HEK293 (cell line): ENCODE results near the gene UNC80.

Experiments used
- CTCF ChIA-PET: fragments of 350-600 bp; formaldehyde crosslinking; extraction: SDS; loops from one replicate; lab custom pipeline; 2021; ENCODE audit warnings: antibody characterized with exemption; lab: Yijun Ruan, JAX
- POLR2A ChIA-PET: fragments of 300-600 bp; formaldehyde crosslinking; extraction: SDS; loops from one replicate; lab custom pipeline; 2020; ENCODE audit warnings: antibody characterized with exemption, inconsistent platforms; lab: Yijun Ruan, JAX
- H3K27ac ChIP-seq: fragments of 200-500 bp; sonication (Bioruptor generic); 2 replicates; pipeline ENCODE4 v1.5.1; 2014; ENCODE audit warnings: low read depth, low read length, control low read depth, inconsistent platforms; ENCODE audit errors: extremely low read depth
- H3K36me3 ChIP-seq, 2 experiments: fragments of 200-500 bp in 1 of 2; sonication (Bioruptor generic) in 1 of 2; 1 replicate in 1 of 2; 2 replicates in 1 of 2; pipeline ENCODE4 v1.5.1; 2014 to 2017; ENCODE audit warnings: inconsistent platforms in 2 of 2, low read length in 2 of 2; ENCODE audit not compliant: control insufficient read depth in 2 of 2, insufficient read depth in 1 of 2
- H3K4me1 ChIP-seq: fragments of 200-500 bp; sonication (Bioruptor generic); 2 replicates; pipeline ENCODE4 v1.5.1; 2014; ENCODE audit warnings: mild to moderate bottlenecking, low read length, inconsistent platforms; ENCODE audit not compliant: control insufficient read depth, insufficient read depth
- H3K4me3 ChIP-seq: 2 replicates; pipeline ENCODE4 v1.5.1; 2011; ENCODE audit warnings: low read depth, mild to moderate bottlenecking, control low read depth, low read length, moderate library complexity
- H3K9me3 ChIP-seq: fragments of 200-500 bp; sonication (Bioruptor generic); 2 replicates; pipeline ENCODE4 v1.5.1; 2014; ENCODE audit warnings: low read depth, low read length, inconsistent platforms; ENCODE audit not compliant: control insufficient read depth, insufficient read depth
- BCL11A ChIP-seq: fragments of 450-650 bp; formaldehyde crosslinking; IDR thresholded peaks from 2 replicates; pipeline ENCODE4 v1.5.1; 2016; ENCODE audit warnings: low read depth, missing biosample characterization, missing genetic modification characterization
- GLIS1 ChIP-seq: fragments of 450-650 bp; formaldehyde crosslinking; IDR thresholded peaks from 2 replicates; pipeline ENCODE4 v1.5.1; 2016; ENCODE audit warnings: missing biosample characterization, missing genetic modification characterization
- HOXA7 ChIP-seq: sonication (generic); formaldehyde crosslinking; IDR thresholded peaks from 2 replicates; pipeline ENCODE4 v1.8.1; 2022; ENCODE audit warnings: missing genetic modification reagents, borderline replicate concordance
- KLF10 ChIP-seq: fragments of 450-650 bp; IDR thresholded peaks from 2 replicates; pipeline ENCODE4 v1.5.1; 2018; ENCODE audit warnings: missing biosample characterization, mild to moderate bottlenecking, missing genetic modification characterization
- KLF9 ChIP-seq: fragments of 450-650 bp; formaldehyde crosslinking; IDR thresholded peaks from 2 replicates; pipeline ENCODE4 v1.5.1; 2016; ENCODE audit warnings: missing biosample characterization, missing genetic modification characterization, low read depth
- MZF1 ChIP-seq: fragments of 450-650 bp; formaldehyde crosslinking; IDR thresholded peaks from 2 replicates; pipeline ENCODE4 v1.5.1; 2017; ENCODE audit warnings: missing biosample characterization, missing genetic modification characterization, borderline replicate concordance
- OSR2 ChIP-seq: fragments of 450-650 bp; formaldehyde crosslinking; IDR thresholded peaks from 2 replicates; pipeline ENCODE4 v1.5.1; 2016; ENCODE audit warnings: missing biosample characterization, missing genetic modification characterization
- SCRT2 ChIP-seq: fragments of 450-650 bp; formaldehyde crosslinking; IDR thresholded peaks from 2 replicates; pipeline ENCODE4 v1.5.1; 2016; ENCODE audit warnings: missing biosample characterization, missing genetic modification characterization
- TRIM28 ChIP-seq: IDR thresholded peaks from 2 replicates; pipeline ENCODE4 v1.6.1; 2011; ENCODE audit warnings: low read length, control low read depth, borderline replicate concordance
- WT1 ChIP-seq: fragments of 450-650 bp; formaldehyde crosslinking; IDR thresholded peaks from 2 replicates; pipeline ENCODE4 v1.5.1; 2016; ENCODE audit warnings: missing biosample characterization, missing genetic modification characterization
- ZFP37 ChIP-seq: fragments of 450-650 bp; formaldehyde crosslinking; IDR thresholded peaks from 2 replicates; pipeline ENCODE4 v1.5.1; 2016; ENCODE audit warnings: missing biosample characterization, missing genetic modification characterization
- ZNF121 ChIP-seq: fragments of 450-650 bp; formaldehyde crosslinking; IDR thresholded peaks from 2 replicates; pipeline ENCODE4 v1.5.1; 2016; ENCODE audit warnings: missing biosample characterization, missing genetic modification characterization
- ZNF311 ChIP-seq: fragments of 450-650 bp; formaldehyde crosslinking; IDR thresholded peaks from 2 replicates; pipeline ENCODE4 v1.5.1; 2017; ENCODE audit warnings: missing biosample characterization, missing genetic modification characterization, borderline replicate concordance
- ZNF335 ChIP-seq: fragments of 450-650 bp; formaldehyde crosslinking; conservative IDR thresholded peaks from 2 replicates; pipeline ENCODE4 v1.5.1; 2016; ENCODE audit warnings: missing biosample characterization, missing genetic modification characterization
- ZNF426 ChIP-seq: fragments of 450-650 bp; formaldehyde crosslinking; IDR thresholded peaks from 2 replicates; pipeline ENCODE4 v1.5.1; 2017; ENCODE audit warnings: missing biosample characterization, missing genetic modification characterization, mild to moderate bottlenecking, inconsistent platforms, moderate library complexity
- ZNF518A ChIP-seq: fragments of 450-650 bp; formaldehyde crosslinking; conservative IDR thresholded peaks from 2 replicates; pipeline ENCODE4 v1.5.1; 2016; ENCODE audit warnings: low read depth, missing biosample characterization, missing genetic modification characterization
- ZNF530 ChIP-seq: fragments of 450-650 bp; formaldehyde crosslinking; IDR thresholded peaks from 2 replicates; pipeline ENCODE4 v1.5.1; 2016; ENCODE audit warnings: low read depth, missing biosample characterization, missing genetic modification characterization
- ZNF548 ChIP-seq: fragments of 450-650 bp; formaldehyde crosslinking; IDR thresholded peaks from 2 replicates; pipeline ENCODE4 v1.5.1; 2016; ENCODE audit warnings: missing biosample characterization, missing genetic modification characterization
- ZNF623 ChIP-seq: fragments of 450-650 bp; formaldehyde crosslinking; IDR thresholded peaks from 2 replicates; pipeline ENCODE4 v1.5.1; 2016; ENCODE audit warnings: missing biosample characterization, missing genetic modification characterization
- ZNF654 ChIP-seq: fragments of 450-650 bp; formaldehyde crosslinking; IDR thresholded peaks from 2 replicates; pipeline ENCODE4 v1.5.1; 2016; ENCODE audit warnings: low read depth, missing biosample characterization, missing genetic modification characterization
- ZNF837 ChIP-seq: fragments of 450-650 bp; formaldehyde crosslinking; IDR thresholded peaks from 2 replicates; pipeline ENCODE4 v1.5.1; 2016; ENCODE audit warnings: missing biosample characterization, missing genetic modification characterization
- ZSCAN23 ChIP-seq: fragments of 450-650 bp; formaldehyde crosslinking; IDR thresholded peaks from 2 replicates; pipeline ENCODE4 v1.5.1; 2016; ENCODE audit warnings: missing biosample characterization, missing genetic modification characterization
- TF ChIP-seq, protein P1 (sequence below): fragments of 450-650 bp; formaldehyde crosslinking; IDR thresholded peaks from 2 replicates; pipeline ENCODE4 v1.5.1; 2016; ENCODE audit warnings: missing biosample characterization, missing genetic modification characterization
- TF ChIP-seq, protein P2 (sequence below): fragments of 450-650 bp; formaldehyde crosslinking; IDR thresholded peaks from 2 replicates; pipeline ENCODE4 v1.5.1; 2016; ENCODE audit warnings: missing biosample characterization, missing genetic modification characterization

Gene UNC80

GRCh38 chr2:209937893-209938292 lies 166.3 kb downstream of the UNC80 start:
- POLR2A ChIA-PET = no interaction called here
- H3K4me1 ChIP-seq = no peaks in the 10 kb centered on the region
- no peak overlapping the region for H3K4me3 ChIP-seq
- no peaks in the 10 kb centered on the region for H3K36me3 ChIP-seq
- no peak for TF ChIP-seq ZNF837
- no peak for TF ChIP-seq ZFP37
- TF ChIP-seq ZNF654 (tag by site-specific recombination) = no peak
- TF ChIP-seq, protein P1, sequence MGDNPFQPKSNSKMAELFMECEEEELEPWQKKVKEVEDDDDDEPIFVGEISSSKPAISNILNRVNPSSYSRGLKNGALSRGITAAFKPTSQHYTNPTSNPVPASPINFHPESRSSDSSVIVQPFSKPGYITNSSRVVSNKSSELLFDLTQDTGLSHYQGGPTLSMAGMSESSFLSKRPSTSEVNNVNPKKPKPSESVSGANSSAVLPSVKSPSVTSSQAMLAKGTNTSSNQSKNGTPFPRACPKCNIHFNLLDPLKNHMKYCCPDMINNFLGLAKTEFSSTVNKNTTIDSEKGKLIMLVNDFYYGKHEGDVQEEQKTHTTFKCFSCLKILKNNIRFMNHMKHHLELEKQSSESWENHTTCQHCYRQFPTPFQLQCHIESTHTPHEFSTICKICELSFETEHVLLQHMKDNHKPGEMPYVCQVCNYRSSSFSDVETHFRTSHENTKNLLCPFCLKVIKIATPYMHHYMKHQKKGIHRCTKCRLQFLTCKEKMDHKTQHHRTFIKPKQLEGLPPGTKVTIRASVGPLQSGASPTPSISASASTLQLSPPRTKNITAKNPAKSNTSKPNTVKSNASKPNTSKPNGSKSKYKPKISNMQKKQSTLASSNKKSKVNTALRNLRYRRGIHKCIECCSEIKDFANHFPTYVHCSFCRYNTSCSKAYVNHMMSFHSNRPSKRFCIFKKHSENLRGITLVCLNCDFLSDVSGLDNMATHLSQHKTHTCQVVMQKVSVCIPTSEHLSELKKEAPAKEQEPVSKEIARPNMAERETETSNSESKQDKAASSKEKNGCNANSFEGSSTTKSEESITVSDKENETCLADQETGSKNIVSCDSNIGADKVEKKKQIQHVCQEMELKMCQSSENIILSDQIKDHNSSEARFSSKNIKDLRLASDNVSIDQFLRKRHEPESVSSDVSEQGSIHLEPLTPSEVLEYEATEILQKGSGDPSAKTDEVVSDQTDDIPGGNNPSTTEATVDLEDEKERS (tag by site-specific recombination) = no peak
- no peak for TF ChIP-seq ZSCAN23 (tag by site-specific recombination)
- TF ChIP-seq SCRT2 (tag by site-specific recombination) = no peak
- no peak for TF ChIP-seq ZNF121 (tag by site-specific recombination)
- no peak for TF ChIP-seq OSR2
- no peak for TF ChIP-seq ZNF518A (tag by site-specific recombination)
- no peak for TF ChIP-seq ZNF426 (tag by site-specific recombination)
- no peak for TF ChIP-seq WT1 (tag by site-specific recombination)
- TF ChIP-seq ZNF335 (tag by site-specific recombination) = no peak
- no peak for TF ChIP-seq BCL11A (tag by site-specific recombination)
- no peak for TF ChIP-seq TRIM28
- no peak for TF ChIP-seq ZNF311 (tag by site-specific recombination)
- TF ChIP-seq KLF10 = no peak
- TF ChIP-seq, protein P2, sequence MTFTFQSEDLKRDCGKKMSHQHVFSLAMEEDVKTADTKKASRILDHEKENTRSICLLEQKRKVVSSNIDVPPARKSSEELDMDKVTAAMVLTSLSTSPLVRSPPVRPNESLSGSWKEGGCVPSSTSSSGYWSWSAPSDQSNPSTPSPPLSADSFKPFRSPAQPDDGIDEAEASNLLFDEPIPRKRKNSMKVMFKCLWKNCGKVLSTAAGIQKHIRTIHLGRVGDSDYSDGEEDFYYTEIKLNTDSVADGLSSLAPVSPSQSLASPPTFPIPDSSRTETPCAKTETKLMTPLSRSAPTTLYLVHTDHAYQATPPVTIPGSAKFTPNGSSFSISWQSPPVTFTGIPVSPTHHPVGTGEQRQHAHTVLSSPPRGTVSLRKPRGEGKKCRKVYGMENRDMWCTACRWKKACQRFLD (tag by site-specific recombination) = no peak
- TF ChIP-seq, all 188 proteins: peak for 0
- no peak overlapping the region for H3K27ac ChIP-seq
- CTCF ChIA-PET = interaction anchor here (0.5 to 1.6 kb wide), 6 partner anchors 10 to 270 kb away, joined by 3 to 4 read pairs (median 4); no protein-coding TSS in a partner anchor
- H3K9me3 ChIP-seq = no peaks in the 10 kb centered on the region

DNA sequence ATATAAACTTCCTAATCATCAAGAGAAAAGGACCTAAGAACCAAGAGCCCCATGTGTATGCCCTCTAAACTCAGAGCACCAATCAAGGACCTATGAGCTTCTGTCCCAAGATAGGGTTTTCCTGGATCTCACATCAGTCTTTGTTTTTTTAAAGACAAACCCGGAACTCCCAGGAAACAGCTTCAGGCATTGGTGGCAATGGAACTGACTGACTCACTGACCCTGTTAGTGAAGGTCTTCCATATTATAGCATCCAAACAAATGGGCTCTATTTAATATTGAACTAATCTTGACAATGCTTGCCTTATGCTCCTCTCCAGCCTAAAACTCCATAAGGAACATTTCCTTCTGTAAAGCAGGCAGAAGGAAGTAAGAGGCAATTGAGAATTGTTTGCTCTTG lies 167.3 kb downstream of the UNC80 start:
- Histone ChIP-seq H3K36me3 (no peaks in the 10 kb centered on the region), H3K27ac (no peak overlapping the region), H3K4me3 (no peak overlapping the region), H3K9me3 (no peaks in the 10 kb centered on the region), H3K4me1 (no peaks in the 10 kb centered on the region)
- POLR2A ChIA-PET = no interaction called here
- CTCF ChIA-PET = interaction anchor here (0.7 to 1.2 kb wide), 2 partner anchors 22 to 58 kb away, joined by 4 read pairs; no protein-coding TSS in a partner anchor
- TF ChIP-seq MZF1 (tag by site-specific recombination) = no peak
- TF ChIP-seq GLIS1 (tag by site-specific recombination) = no peak
- TF ChIP-seq HOXA7 (CRISPR knock-in tag) = no peak
- no peak for TF ChIP-seq KLF9
- TF ChIP-seq ZNF623 (tag by site-specific recombination) = no peak
- TF ChIP-seq ZNF548 (tag by site-specific recombination) = no peak
- no peak for TF ChIP-seq ZNF530
